Measurements from ENCODE around the gene CLHC1. TPM values are rescaled to one million over a fixed set of nuclear protein-coding genes. Genes with fewer than 3 reads are reported as not detected.
"Not testable (repeated sequence)": the region's sequence is repeated elsewhere in the genome, so short reads cannot be mapped to it uniquely, and the experiment has no call there.

Gene CLHC1
- polyA plus RNA-seq, 1 of the 3 experiments (the other 2 are of a cell fraction): 3.8 TPM

GRCh38 chr2:55228226-55228563, 3.9 kb downstream of the CLHC1 start:
- peaks cover 52% of the 10 kb centered on the region for H3K79me2 ChIP-seq (ENCODE audit: insufficient read depth)
- POLR2A ChIA-PET: no interaction called here
- CTCF ChIA-PET: interaction anchor here (1.1 kb wide), 1 partner anchor 59 kb away, joined by 3 read pairs; no protein-coding TSS in a partner anchor

GRCh38 chr2:55227437-55228225, 4.5 kb downstream of the CLHC1 start:
- H3K27me3 ChIP-seq (ENCODE audit: insufficient read depth); H3K9me3 ChIP-seq; H4K20me1 ChIP-seq (ENCODE audit: insufficient read depth); H3K9me2 ChIP-seq; H3K4me1 ChIP-seq (ENCODE audit: control insufficient read depth in 1 of 2, insufficient read depth in 2 of 2, low read depth in 1 of 2, low read length in 1 of 2); H3K4me3 ChIP-seq (ENCODE audit: low read depth in 2 of 2, low read length in 1 of 2); H3K27ac ChIP-seq (ENCODE audit: low read depth in 2 of 2, low read length in 1 of 2); H2AFZ ChIP-seq (ENCODE audit: low read depth); H3K9ac ChIP-seq; H3K4me2 ChIP-seq; H3F3A ChIP-seq (replicated peaks; ENCODE audit: insufficient read depth); POLR2A ChIA-PET; DNase-seq: not testable (repeated sequence)
- 89% methylated on average over 7 of the region's 7 CpGs for WGBS (ENCODE audit: low lambda C conversion rate)
- CTCF ChIA-PET: interaction anchor here (1.1 kb wide), 1 partner anchor 58 kb away, joined by 3 read pairs; no protein-coding TSS in a partner anchor
- Histone ChIP-seq H3K36me3 (replicated peaks in 1 of 2; ENCODE audit: control insufficient read depth in 1 of 2, insufficient read depth in 2 of 2, low read length in 1 of 2) (peaks cover 3 to 14% of the 10 kb centered on the region in 2 experiments), H3K79me2 (ENCODE audit: insufficient read depth) (peaks cover 46% of the 10 kb centered on the region)

More at GRCh38 chr2:55228226-55228563, 3.9 kb downstream of the CLHC1 start:
- TF ChIP-seq REST (IDR thresholded peaks at IDR 0.05; ENCODE audit: low read depth, low read length) (no peak), RAD21 (IDR thresholded peaks at IDR 0.05; ENCODE audit: low read length) (no peak), TAF1 (IDR thresholded peaks at IDR 0.05; ENCODE audit: borderline replicate concordance, low read depth, low read length) (no peak), RXRA (IDR thresholded peaks at IDR 0.05; ENCODE audit: borderline replicate concordance, low read depth) (no peak), FOSL2 (IDR thresholded peaks at IDR 0.05; ENCODE audit: borderline replicate concordance, low read depth) (no peak)
- Histone ChIP-seq H3K27me3 (ENCODE audit: insufficient read depth) (no peaks in the 10 kb centered on the region), H3K9me3 (no peaks in the 10 kb centered on the region), H3F3A (replicated peaks; ENCODE audit: insufficient read depth) (peaks cover 6% of the 10 kb centered on the region), H3K36me3 (replicated peaks in 1 of 2; ENCODE audit: control insufficient read depth in 1 of 2, insufficient read depth in 2 of 2, low read length in 1 of 2) (peaks cover 3 to 14% of the 10 kb centered on the region in 2 experiments), H4K20me1 (ENCODE audit: insufficient read depth) (no peaks in the 10 kb centered on the region), H3K27ac (ENCODE audit: low read depth in 2 of 2, low read length in 1 of 2) (no peak overlapping the region), H3K9me2 (no peaks in the 10 kb centered on the region), H3K4me2 (no peak overlapping the region), H3K4me3 (ENCODE audit: low read depth in 2 of 2, low read length in 1 of 2) (no peak overlapping the region), H2AFZ (ENCODE audit: low read depth) (no peak overlapping the region), H3K9ac (no peak overlapping the region), H3K4me1 (ENCODE audit: control insufficient read depth in 1 of 2, insufficient read depth in 2 of 2, low read depth in 1 of 2, low read length in 1 of 2) (peaks cover 0 to 3% of the 10 kb centered on the region in 2 experiments; a peak in 3 of 4 replicates)
- no peak for DNase-seq

Data from SK-N-SH (cell line).